NCI-H446 treated with DMSO at 0.1 percent for 48 hours (cell line): ENCODE data around the gene HIVEP3.

ENCODE experiments used
- DNase-seq: peaks from one replicate; lab custom pipeline; 2025; lab: John Stamatoyannopoulos, UW

Gene HIVEP3

GRCh38 chr1:41464885-41465284 is 453.8 kb downstream of the HIVEP3 start:
- no peak for DNase-seq

- DNase-seq, result no peak
These were observed 455.2 kb downstream of the HIVEP3 start for GRCh38 chr1:41463516-41463915.

DNA sequence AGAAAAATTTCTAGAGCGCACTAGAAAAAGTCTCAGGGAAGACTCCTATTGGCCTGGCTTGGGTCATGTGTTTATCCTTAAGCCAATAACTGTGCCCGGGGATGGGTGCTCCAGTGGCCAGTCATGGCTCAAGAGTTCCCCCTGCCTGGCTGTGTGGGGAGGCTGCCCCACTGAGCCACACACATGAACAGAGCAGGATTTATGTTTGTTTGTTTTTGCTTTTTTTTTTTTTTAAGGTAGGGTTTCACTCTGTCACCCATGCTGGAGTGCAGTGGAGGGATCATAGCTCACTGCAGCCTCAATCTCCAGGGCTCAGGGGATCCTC is 456.1 kb downstream of the HIVEP3 start:
- DNase-seq, result no peak

- DNase-seq, result peak; percentile 91
These were observed 456.7 kb downstream of the HIVEP3 start for GRCh38 chr1:41461790-41462679.

DNA sequence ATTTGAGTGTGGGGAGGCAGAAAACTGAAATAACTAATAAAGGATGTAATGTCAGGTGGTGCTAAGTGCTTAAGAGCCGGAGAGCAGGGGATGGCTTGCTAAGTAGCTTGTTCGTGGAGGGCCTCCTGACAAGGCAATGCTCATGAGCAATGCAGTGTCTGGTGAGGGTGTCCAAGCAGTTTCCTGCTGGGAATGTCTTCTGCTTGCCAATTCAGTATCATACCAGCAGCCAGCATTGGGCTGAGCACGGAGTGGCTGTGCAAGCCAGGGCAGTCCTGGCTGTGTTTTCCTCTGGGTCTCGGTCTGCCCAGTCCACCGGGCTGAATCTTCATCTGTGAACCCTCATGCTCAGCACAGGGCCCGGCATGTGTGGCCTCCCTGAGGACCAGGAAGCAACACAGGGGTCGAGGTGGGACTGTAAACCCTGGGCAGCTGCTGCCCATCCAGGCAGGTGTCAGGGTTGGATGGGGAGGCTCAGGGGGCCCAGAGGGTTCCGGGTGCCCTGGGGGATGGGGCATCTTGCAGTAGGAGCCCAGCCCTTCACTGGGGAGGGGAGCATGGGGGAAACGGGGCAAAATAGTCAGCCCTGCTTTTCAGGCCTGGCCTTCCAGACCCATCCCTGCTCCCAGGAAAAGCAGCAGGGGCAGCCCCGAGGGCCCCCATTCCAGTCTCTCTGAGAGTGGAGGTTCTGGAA is 461.7 kb downstream of the HIVEP3 start:
- peak; percentile 92 for DNase-seq
